Measurements from ENCODE around the gene RNF220. TPM values are rescaled to one million over a fixed set of nuclear protein-coding genes. Genes with fewer than 3 reads are reported as not detected.
"Not testable (repeated sequence)": the region's sequence is repeated elsewhere in the genome, so short reads cannot be mapped to it uniquely, and the experiment has no call there.

Gene RNF220
- total RNA-seq, 2 donors from 2014 or later = 53.3 to 62.0 TPM

DNA sequence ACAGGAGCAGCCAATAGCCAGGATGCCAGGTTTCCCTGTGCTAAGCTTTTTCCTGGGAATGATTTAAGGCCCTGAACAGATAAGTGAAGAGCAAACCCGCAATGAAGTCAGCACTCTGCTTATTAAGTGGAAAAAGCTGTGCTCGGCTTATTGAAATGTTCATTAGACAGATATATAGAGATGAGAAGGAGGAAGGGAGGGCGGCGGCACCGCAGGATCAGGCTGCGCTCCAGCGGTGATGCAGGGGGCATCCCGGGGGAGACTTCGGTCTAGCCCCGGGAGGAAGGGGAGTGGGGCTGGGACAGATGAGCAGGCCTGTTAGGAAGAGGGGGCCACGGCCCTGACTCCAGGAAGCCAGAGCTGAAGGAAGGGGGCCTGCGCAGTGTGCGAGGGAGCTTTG lies 154.3 kb downstream of the RNF220 start:
- Histone ChIP-seq H3K27ac (no peak overlapping the region), H3K36me3 (no peaks in the 10 kb centered on the region), H3K4me3 (no peak overlapping the region), H3K9ac (ENCODE audit: low read depth in 2 of 2, low read length in 2 of 2) (no peak overlapping the region), H3K27me3 (no peaks in the 10 kb centered on the region), H3K9me3 (no peaks in the 10 kb centered on the region), H3K4me1 (no peaks in the 10 kb centered on the region)
- TF ChIP-seq, protein P1, sequence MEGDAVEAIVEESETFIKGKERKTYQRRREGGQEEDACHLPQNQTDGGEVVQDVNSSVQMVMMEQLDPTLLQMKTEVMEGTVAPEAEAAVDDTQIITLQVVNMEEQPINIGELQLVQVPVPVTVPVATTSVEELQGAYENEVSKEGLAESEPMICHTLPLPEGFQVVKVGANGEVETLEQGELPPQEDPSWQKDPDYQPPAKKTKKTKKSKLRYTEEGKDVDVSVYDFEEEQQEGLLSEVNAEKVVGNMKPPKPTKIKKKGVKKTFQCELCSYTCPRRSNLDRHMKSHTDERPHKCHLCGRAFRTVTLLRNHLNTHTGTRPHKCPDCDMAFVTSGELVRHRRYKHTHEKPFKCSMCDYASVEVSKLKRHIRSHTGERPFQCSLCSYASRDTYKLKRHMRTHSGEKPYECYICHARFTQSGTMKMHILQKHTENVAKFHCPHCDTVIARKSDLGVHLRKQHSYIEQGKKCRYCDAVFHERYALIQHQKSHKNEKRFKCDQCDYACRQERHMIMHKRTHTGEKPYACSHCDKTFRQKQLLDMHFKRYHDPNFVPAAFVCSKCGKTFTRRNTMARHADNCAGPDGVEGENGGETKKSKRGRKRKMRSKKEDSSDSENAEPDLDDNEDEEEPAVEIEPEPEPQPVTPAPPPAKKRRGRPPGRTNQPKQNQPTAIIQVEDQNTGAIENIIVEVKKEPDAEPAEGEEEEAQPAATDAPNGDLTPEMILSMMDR (IDR thresholded peaks at IDR 0.05) = no peak
- intact Hi-C loops (cut with DNase I) = no loop called here
- no peak for DNase-seq

GRCh38 chr1:44559913-44560312 lies 154.9 kb downstream of the RNF220 start:
- H3K9ac ChIP-seq (ENCODE audit: low read depth in 2 of 2, low read length in 2 of 2) = no peak overlapping the region
- intact Hi-C loops (cut with DNase I) = no loop called here
- H3K27me3 ChIP-seq = no peaks in the 10 kb centered on the region
- no peaks in the 10 kb centered on the region for H3K9me3 ChIP-seq
- no peak overlapping the region for H3K4me3 ChIP-seq
- TF ChIP-seq, protein P1 (IDR thresholded peaks at IDR 0.05) = no peak
- no peak overlapping the region for H3K27ac ChIP-seq
- no peaks in the 10 kb centered on the region for H3K36me3 ChIP-seq
- no peaks in the 10 kb centered on the region for H3K4me1 ChIP-seq
- no peak for DNase-seq

DNA sequence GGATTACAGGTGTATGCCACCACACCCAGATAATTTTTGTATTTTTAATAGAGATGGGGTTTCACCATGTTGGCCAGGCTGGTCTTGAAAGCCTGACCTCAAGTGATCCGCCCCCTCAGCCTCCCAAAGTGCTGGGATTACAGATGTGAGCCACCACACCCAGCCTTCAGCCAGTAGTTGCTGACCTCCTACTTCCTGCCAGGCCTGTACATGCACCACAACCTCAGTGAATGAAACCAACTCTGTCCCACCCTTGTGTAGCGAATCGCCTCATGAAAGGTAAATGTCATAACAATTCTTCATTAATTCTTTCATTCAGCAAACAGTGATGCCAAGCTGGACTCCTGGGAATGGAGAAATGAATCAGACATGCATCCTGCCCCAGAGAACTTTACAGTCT lies 155.6 kb downstream of the RNF220 start:
- H3K27ac ChIP-seq; H3K36me3 ChIP-seq; H3K27me3 ChIP-seq; H3K9me3 ChIP-seq; H3K4me1 ChIP-seq; H3K9ac ChIP-seq (ENCODE audit: low read depth in 2 of 2, low read length in 2 of 2); DNase-seq; H3K4me3 ChIP-seq; intact Hi-C loops (cut with DNase I): not testable (repeated sequence)

DNA sequence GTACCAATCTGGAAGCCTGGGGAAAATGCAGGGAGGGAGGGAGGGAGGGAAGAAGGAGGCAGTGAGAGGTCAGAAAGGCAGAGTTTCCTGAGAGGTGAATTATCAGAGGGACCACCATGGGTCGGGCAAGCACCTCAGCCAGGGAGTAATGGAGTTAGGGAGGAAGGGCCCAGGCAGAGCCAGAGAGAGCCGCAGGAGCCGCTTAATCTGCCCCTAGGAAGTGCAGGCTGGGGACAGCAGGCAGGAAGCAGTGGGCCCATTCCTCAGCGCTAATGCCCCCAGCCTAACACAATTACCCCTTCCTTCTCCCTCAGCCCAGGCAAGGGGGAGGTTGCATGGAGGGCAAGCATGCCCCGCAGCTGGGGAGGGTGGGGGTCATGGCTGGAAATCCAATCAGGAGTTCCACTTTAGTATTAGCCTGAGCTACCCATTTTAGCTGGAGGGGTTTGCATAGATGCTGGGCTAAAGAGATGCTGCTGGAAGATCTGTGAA lies 160.2 kb downstream of the RNF220 start:
- Histone ChIP-seq H3K9ac (ENCODE audit: low read depth in 2 of 2, low read length in 2 of 2) (no peak overlapping the region), H3K27ac (no peak overlapping the region), H3K36me3 (no peaks in the 10 kb centered on the region), H3K4me1 (no peaks in the 10 kb centered on the region), H3K9me3 (no peaks in the 10 kb centered on the region), H3K4me3 (no peak overlapping the region), H3K27me3 (no peaks in the 10 kb centered on the region)
- no peak for DNase-seq
- TF ChIP-seq, protein P1 (IDR thresholded peaks at IDR 0.05) = no peak
- intact Hi-C loops (cut with DNase I) = no loop called here

DNA sequence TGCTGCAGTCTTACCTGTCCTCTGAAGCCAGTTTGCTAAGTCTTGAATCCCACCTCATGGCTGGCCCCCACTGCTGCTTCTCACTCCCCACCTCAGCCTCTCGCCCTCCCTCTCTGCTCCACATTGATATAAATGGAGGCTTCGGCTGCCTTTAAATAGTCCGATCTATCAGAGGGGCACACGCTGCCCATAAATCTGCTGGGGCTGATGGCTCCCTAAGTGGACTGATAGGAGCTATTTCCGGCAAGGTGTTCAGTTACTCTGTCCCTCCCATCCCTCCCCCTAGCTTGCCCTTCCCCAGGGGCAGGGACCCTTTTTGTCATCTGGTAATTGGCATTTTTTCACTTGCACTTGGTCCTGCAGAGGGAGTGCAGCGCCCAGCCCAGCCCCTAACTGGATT lies 160.8 kb downstream of the RNF220 start:
- intact Hi-C loops (cut with DNase I) = no loop called here
- Histone ChIP-seq H3K9me3 (no peaks in the 10 kb centered on the region), H3K27ac (no peak overlapping the region), H3K27me3 (no peaks in the 10 kb centered on the region), H3K4me3 (no peak overlapping the region), H3K36me3 (no peaks in the 10 kb centered on the region), H3K9ac (ENCODE audit: low read depth in 2 of 2, low read length in 2 of 2) (no peak overlapping the region), H3K4me1 (no peaks in the 10 kb centered on the region)
- DNase-seq = no peak
- TF ChIP-seq, protein P1 (IDR thresholded peaks at IDR 0.05) = no peak

- H3K27me3 ChIP-seq = peaks cover 1% of the 10 kb centered on the region
- H3K36me3 ChIP-seq = no peaks in the 10 kb centered on the region
These were observed 161.4 kb downstream of the RNF220 start for GRCh38 chr1:44566281-44567046.

More at GRCh38 chr1:44566281-44567046, 161.4 kb downstream of the RNF220 start:
- Histone ChIP-seq H3K27ac (no peak overlapping the region), H3K4me1 (no peaks in the 10 kb centered on the region), H3K4me3 (no peak overlapping the region), H3K9me3 (no peaks in the 10 kb centered on the region), H3K9ac (ENCODE audit: low read depth in 2 of 2, low read length in 2 of 2) (no peak overlapping the region)
- no peak for DNase-seq
- intact Hi-C loops (cut with DNase I) = no loop called here
- TF ChIP-seq, protein P1 (IDR thresholded peaks at IDR 0.05) = no peak

All from colonic mucosa (tissue), 4 donors.